Measurements from ENCODE around the gene CDC42BPA.

Gene CDC42BPA

DNA sequence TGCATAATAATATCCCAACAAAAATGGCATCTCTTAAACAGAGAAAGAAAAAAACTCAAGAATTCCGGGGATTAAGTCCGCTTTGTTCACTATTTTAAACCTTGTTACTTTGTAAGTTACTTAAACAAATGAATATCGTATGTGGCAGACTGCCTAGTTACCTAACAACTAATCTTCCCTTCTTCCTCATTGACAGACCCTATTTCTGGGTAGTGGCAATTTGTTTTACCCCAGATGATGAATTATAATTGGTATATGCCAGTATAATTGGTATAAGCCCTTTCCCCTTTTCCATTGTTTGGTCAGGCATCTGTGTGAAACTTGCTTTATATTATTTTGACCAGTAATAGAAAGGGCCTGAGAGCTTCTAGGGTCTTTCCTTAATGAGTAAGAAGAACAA is 52.4 kb downstream of the CDC42BPA start:
- CTCF ChIA-PET, result interaction anchor here (0.6 to 1.1 kb wide), 3 partner anchors 8 to 439 kb away, joined by 3 read pairs; no protein-coding TSS in a partner anchor
- no peak for DNase-seq (ENCODE audit: extremely low spot score)
- TF ChIP-seq, protein P1, sequence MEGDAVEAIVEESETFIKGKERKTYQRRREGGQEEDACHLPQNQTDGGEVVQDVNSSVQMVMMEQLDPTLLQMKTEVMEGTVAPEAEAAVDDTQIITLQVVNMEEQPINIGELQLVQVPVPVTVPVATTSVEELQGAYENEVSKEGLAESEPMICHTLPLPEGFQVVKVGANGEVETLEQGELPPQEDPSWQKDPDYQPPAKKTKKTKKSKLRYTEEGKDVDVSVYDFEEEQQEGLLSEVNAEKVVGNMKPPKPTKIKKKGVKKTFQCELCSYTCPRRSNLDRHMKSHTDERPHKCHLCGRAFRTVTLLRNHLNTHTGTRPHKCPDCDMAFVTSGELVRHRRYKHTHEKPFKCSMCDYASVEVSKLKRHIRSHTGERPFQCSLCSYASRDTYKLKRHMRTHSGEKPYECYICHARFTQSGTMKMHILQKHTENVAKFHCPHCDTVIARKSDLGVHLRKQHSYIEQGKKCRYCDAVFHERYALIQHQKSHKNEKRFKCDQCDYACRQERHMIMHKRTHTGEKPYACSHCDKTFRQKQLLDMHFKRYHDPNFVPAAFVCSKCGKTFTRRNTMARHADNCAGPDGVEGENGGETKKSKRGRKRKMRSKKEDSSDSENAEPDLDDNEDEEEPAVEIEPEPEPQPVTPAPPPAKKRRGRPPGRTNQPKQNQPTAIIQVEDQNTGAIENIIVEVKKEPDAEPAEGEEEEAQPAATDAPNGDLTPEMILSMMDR (IDR thresholded peaks at IDR 0.05; ENCODE audit: control extremely low read depth, extremely low read depth, low read depth, missing control alignments), result no peak
- POLR2A ChIA-PET, result no interaction called here

DNA sequence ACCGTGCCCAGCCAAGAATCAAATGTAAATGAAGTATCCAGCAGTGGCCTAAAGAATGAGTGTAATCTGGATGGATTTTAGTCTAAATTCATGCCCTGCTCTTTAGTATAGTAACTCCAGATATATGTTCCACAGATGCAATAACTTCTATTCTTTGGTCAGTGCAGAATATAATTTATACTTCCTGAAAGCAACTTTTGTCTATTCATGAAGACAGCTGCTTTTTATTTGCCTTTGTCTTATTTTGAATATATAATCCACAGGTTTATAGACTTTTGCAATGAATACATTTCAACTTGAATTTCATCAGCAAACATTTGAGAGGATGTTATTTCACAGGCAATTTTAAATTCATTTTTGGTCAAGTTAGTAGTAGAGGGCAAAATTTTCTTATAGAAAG is 54.4 kb downstream of the CDC42BPA start:
- POLR2A ChIA-PET, result no interaction called here
- TF ChIP-seq, protein P1 (IDR thresholded peaks at IDR 0.05; ENCODE audit: control extremely low read depth, extremely low read depth, low read depth, missing control alignments), result no peak
- CTCF ChIA-PET, result interaction anchor here (0.9 to 1.2 kb wide), 2 partner anchors 9 to 11 kb away, joined by 3 to 4 read pairs; no protein-coding TSS in a partner anchor
- no peak for DNase-seq (ENCODE audit: extremely low spot score)

DNA sequence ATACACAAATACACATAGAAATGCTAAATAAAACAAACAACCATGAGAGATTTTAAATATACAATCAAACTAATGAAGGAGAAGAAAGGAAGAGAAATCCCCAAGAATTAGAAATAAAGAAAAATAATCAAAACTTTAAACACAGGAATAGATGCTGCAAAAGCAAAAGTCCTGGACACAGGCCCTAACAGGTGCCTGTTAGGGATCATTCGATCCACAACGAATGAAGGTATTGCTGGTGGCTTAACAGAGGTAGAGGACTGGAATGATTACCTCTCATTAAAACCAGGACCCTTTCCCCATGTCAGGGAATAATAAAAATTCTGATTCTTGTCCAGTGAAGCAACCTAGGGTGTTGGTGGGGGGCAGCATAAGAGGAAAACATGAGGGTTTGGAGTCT is 56.8 kb downstream of the CDC42BPA start:
- TF ChIP-seq, protein P1 (IDR thresholded peaks at IDR 0.05; ENCODE audit: control extremely low read depth, extremely low read depth, low read depth, missing control alignments), result no peak
- CTCF ChIA-PET, result no interaction called here
- POLR2A ChIA-PET, result no interaction called here
- DNase-seq (ENCODE audit: extremely low spot score), result no peak

DNA sequence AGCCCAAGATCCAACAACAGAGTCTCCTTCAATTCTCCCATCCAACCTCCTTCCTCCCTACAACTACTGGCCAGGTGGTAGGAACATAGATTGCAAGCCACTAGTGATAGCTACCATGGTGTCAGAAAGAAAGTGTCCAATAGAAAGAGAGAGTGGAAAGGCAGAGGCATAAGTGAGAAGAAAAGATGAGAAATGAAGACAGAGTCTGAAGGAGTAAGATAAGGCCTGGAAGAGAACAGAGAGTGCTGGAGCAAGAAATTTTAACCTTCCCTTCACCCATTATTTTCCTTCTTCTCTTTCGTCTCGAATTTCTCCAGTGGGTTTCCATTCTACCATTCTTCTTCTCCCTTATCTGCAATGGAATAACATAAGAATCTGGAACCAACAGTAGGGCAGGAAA is 57.9 kb downstream of the CDC42BPA start:
- ChIA-PET POLR2A (no interaction called here), CTCF (no interaction called here)
- DNase-seq (ENCODE audit: extremely low spot score), result no peak
- TF ChIP-seq, protein P1 (IDR thresholded peaks at IDR 0.05; ENCODE audit: control extremely low read depth, extremely low read depth, low read depth, missing control alignments), result no peak

DNA sequence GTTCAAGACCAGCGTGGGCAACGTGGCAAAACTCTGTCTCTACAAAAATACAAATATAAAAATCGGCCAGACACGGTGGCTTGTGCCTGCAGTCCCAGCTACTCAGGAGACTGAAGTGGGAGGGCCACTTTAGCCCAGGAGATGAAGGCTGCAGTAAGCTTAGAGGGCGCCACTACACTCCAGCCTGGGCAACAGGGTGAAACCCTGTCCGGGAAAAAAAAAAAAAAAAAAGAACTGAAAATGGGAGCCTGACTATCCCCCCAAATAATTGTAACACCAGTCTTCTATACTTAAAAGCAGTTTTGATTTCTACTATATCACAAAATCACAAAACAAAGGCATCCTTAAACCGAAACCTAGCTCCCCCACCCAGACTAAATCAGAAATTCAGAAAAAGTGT is 60.3 kb downstream of the CDC42BPA start:
- no peak for DNase-seq (ENCODE audit: extremely low spot score)
- ChIA-PET POLR2A (no interaction called here), CTCF (interaction anchor here (0.8 kb wide), 1 partner anchor 58 kb away, joined by 3 read pairs; no protein-coding TSS in a partner anchor)
- TF ChIP-seq, protein P1 (IDR thresholded peaks at IDR 0.05; ENCODE audit: control extremely low read depth, extremely low read depth, low read depth, missing control alignments), result no peak

DNA sequence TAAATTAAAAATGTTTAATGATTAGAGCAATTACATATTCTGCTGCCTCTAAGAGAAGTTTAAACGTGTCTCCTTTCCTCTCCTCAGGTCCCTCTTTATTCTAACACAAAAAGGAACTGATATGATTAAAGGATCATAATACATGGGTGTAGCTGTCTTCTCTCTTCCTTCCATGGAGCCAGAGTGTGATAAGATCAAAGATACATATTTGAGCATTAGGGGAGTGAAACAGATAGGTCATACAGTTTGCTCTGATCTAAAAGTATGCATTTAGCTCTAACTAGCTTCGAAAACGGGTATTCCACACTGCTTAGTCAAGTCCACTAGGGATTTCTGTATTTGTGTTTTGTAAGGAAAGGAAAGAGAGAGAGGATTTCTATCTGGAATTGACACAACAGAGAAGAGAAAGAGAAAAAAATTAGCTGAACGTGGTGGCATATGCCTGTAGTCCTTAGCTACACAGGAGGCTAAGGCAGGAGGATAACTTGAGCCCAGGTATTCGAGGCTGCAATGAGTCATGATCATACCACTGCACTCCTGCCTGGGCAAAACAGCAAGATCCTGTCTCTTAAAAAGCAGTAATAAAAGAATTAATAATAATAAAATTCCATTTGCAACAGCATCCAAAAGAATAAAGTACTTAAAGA is 63.1 kb downstream of the CDC42BPA start:
- ChIA-PET POLR2A (no interaction called here), CTCF (no interaction called here)
- DNase-seq (ENCODE audit: extremely low spot score), result no peak
- TF ChIP-seq, protein P1 (IDR thresholded peaks at IDR 0.05; ENCODE audit: control extremely low read depth, extremely low read depth, low read depth, missing control alignments), result no peak
